Measurements from ENCODE around the gene SHMT2. TPM values are rescaled to one million over a fixed set of nuclear protein-coding genes. Genes with fewer than 3 reads are reported as not detected.

SHMT2 gene
- total RNA-seq (ENCODE audit: unreplicated experiment), result 63.3 TPM
- long read RNA-seq, transcript SHMT2-201 (12 exons, 2,537 nt), result major isoform, 63 of 77 reads
- long read RNA-seq, partial matches to known transcripts, result 7 of 77 reads
- long read RNA-seq, other reads (novel, unspliced or antisense), result 6 of 77 reads

- Mint-ChIP-seq H3K36me3 (ENCODE audit: low read depth, unreplicated experiment) (peaks cover 17% of the 10 kb centered on the region), H3K27me3 (ENCODE audit: unreplicated experiment) (peaks cover 22% of the 10 kb centered on the region), H3K9me3 (ENCODE audit: unreplicated experiment) (no peaks in the 10 kb centered on the region), H3K27ac (ENCODE audit: unreplicated experiment) (peak within 1 kb of the TSS; percentile 89), H3K4me3 (ENCODE audit: unreplicated experiment) (peak within 1 kb of the TSS; percentile 96), H3K4me1 (ENCODE audit: unreplicated experiment) (peaks cover 30% of the 10 kb centered on the region)
- TF ChIP-seq CTCF (IDR thresholded peaks at IDR 0.05; ENCODE audit: unreplicated experiment), result no peak
- DNase-seq (ENCODE audit: low spot score), result peak; percentile 91
Measured at GRCh38 chr12:57229634-57230380, at the start of gene SHMT2. TSS of gene SHMT2 (plus strand) at chr12:57229711. CDS start at chr12:57229779, 68 bp downstream.

DNA sequence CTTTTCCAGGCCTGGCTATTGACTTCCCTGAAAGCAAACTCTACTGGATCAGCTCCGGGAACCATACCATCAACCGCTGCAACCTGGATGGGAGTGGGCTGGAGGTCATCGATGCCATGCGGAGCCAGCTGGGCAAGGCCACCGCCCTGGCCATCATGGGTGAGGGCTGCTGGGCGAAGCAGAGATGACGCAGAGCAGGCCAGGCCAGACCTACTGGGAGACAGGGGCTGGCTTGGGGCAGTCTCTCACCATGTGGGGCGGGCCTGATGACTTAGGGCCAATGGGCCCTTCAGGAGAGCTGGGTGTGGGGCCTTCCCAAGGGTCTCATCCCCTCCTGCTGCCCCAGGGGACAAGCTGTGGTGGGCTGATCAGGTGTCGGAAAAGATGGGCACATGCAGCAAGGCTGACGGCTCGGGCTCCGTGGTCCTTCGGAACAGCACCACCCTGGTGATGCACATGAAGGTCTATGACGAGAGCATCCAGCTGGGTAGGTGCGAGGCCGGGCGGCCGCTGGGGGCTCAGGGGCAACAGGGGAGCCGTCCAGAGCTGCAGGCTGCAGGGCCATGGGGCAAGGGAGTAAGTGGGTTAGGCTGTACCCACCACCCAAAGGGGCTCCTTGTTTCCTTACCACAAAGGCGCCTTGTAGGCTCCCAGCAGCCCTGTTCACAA is 49.1 kb upstream of the SHMT2 start:
- no peaks in the 10 kb centered on the region for H3K9me3 Mint-ChIP-seq (ENCODE audit: unreplicated experiment)
- no peak overlapping the region for H3K27ac Mint-ChIP-seq (ENCODE audit: unreplicated experiment)
- TF ChIP-seq CTCF (IDR thresholded peaks at IDR 0.05; ENCODE audit: unreplicated experiment), result no peak
- H3K27me3 Mint-ChIP-seq (ENCODE audit: unreplicated experiment), result peaks cover 16% of the 10 kb centered on the region
- DNase-seq (ENCODE audit: low spot score), result no peak
- no peaks in the 10 kb centered on the region for H3K4me1 Mint-ChIP-seq (ENCODE audit: unreplicated experiment)
- peaks cover 10% of the 10 kb centered on the region for H3K36me3 Mint-ChIP-seq (ENCODE audit: low read depth, unreplicated experiment)
- H3K4me3 Mint-ChIP-seq (ENCODE audit: unreplicated experiment), result no peak overlapping the region

DNA sequence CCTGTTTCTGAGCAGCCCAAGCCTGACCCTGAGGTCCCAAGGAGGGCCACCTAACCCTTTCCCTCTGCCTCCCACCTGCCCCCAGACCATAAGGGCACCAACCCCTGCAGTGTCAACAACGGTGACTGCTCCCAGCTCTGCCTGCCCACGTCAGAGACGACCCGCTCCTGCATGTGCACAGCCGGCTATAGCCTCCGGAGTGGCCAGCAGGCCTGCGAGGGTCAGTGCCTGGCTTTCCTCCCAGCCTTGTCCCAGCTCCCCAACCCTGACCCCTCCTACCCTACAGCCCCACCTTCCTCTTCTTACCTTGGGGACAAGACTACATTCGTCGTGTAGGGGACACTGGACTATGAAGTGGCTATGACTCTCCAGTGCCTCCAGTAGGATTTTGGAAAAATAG is 48.4 kb upstream of the SHMT2 start:
- peaks cover 12% of the 10 kb centered on the region for H3K27me3 Mint-ChIP-seq (ENCODE audit: unreplicated experiment)
- DNase-seq (ENCODE audit: low spot score), result no peak
- no peak for TF ChIP-seq CTCF (IDR thresholded peaks at IDR 0.05; ENCODE audit: unreplicated experiment)
- H3K27ac Mint-ChIP-seq (ENCODE audit: unreplicated experiment), result no peak overlapping the region
- no peak overlapping the region for H3K4me3 Mint-ChIP-seq (ENCODE audit: unreplicated experiment)
- H3K4me1 Mint-ChIP-seq (ENCODE audit: unreplicated experiment), result no peaks in the 10 kb centered on the region
- no peaks in the 10 kb centered on the region for H3K9me3 Mint-ChIP-seq (ENCODE audit: unreplicated experiment)
- peaks cover 10% of the 10 kb centered on the region for H3K36me3 Mint-ChIP-seq (ENCODE audit: low read depth, unreplicated experiment)

DNA sequence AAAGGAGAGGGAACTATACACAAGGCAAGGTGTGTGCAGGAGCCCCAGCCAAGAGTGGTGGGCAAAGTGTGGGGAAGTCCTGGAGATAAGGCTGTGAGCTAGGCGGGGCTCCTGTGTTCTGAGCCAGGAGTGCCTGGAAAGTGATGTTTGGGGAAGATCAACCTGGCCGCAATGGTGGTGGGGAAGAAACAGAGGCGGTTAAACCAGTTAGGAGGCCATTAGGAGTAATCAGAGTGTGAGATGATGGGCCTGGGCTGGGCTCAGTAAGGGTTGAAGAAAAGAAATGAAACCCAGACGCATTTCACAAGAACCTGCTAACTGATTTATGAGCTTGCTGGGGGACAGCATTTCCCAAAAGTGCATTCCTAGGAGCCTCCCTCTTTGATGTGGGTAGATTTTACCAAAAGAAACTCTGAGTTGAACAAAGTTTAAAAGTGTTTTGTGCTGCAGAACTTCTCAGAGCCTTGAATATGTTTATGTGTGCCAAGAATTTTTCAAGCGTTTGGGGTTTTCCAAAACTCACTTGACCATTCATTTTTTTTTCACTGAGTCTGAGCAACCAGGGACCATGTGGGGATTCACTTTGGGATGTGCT is 47.9 kb upstream of the SHMT2 start:
- Mint-ChIP-seq H3K27me3 (ENCODE audit: unreplicated experiment) (peaks cover 12% of the 10 kb centered on the region), H3K4me3 (ENCODE audit: unreplicated experiment) (no peak overlapping the region), H3K36me3 (ENCODE audit: low read depth, unreplicated experiment) (peaks cover 11% of the 10 kb centered on the region), H3K9me3 (ENCODE audit: unreplicated experiment) (no peaks in the 10 kb centered on the region), H3K27ac (ENCODE audit: unreplicated experiment) (no peak overlapping the region), H3K4me1 (ENCODE audit: unreplicated experiment) (no peaks in the 10 kb centered on the region)
- no peak for TF ChIP-seq CTCF (IDR thresholded peaks at IDR 0.05; ENCODE audit: unreplicated experiment)
- no peak for DNase-seq (ENCODE audit: low spot score)
